Osteoblast (primary cell): Measurements from ENCODE around the gene ELMO1. TPM values are rescaled to one million over a fixed set of nuclear protein-coding genes. Genes with fewer than 3 reads are reported as not detected.
A peak's percentile ranks its signal among the peaks of the same experiment; 100 is the strongest.

Experiments used
- DNase-seq: peaks from one replicate; pipeline ENCODE4 v3.0.0; 2011; ENCODE audit warnings: low spot score, mixed read lengths; ENCODE audit not compliant: insufficient read length; ENCODE audit errors: missing footprints
- H2AFZ ChIP-seq: 2 replicates; pipeline ENCODE4 v1.6.0; 2011; ENCODE audit warnings: mild to moderate bottlenecking, low read length
- H3K27ac ChIP-seq: 2 replicates; pipeline ENCODE4 v1.5.1; 2011; ENCODE audit warnings: mild to moderate bottlenecking, low read depth, low read length, moderate library complexity
- H3K27me3 ChIP-seq: 2 replicates; pipeline ENCODE4 v1.6.0; 2012; ENCODE audit warnings: mild to moderate bottlenecking, control low read depth, inconsistent platforms, low read length, moderate library complexity; ENCODE audit not compliant: insufficient read depth
- H3K36me3 ChIP-seq: 2 replicates; pipeline ENCODE4 v1.5.1; 2011; ENCODE audit warnings: mild to moderate bottlenecking, low read length, control low read depth, moderate library complexity; ENCODE audit not compliant: insufficient read depth
- H3K4me1 ChIP-seq: 2 replicates; pipeline ENCODE4 v1.5.1; 2011; ENCODE audit warnings: mild to moderate bottlenecking, low read length, control low read depth, moderate library complexity; ENCODE audit not compliant: insufficient read depth
- H3K4me2 ChIP-seq: 2 replicates; pipeline ENCODE4 v1.6.0; 2011; ENCODE audit warnings: mild to moderate bottlenecking, low read length; ENCODE audit not compliant: insufficient read depth
- H3K4me3 ChIP-seq: fragments of 200-600 bp; sonication (generic); 3 replicates; pipeline ENCODE4 v1.5.1; 2012; ENCODE audit warnings: mild to moderate bottlenecking, low read length, inconsistent platforms; ENCODE audit not compliant: insufficient read depth
- H3K79me2 ChIP-seq: 2 replicates; pipeline ENCODE4 v1.6.0; 2012; ENCODE audit warnings: mild to moderate bottlenecking, low read length, control low read depth, inconsistent platforms; ENCODE audit not compliant: insufficient read depth
- H3K9me3 ChIP-seq: 2 replicates; pipeline ENCODE4 v1.5.1; 2011; ENCODE audit warnings: low read depth, low read length, control low read depth
- H4K20me1 ChIP-seq: 2 replicates; pipeline ENCODE4 v1.6.0; 2012; ENCODE audit warnings: mild to moderate bottlenecking, low read length, control low read depth; ENCODE audit not compliant: insufficient read depth
- total RNA-seq: library from RNA; depleted of rRNA; stranded (reverse); fragments of >200 nt; gene quantifications from 2 replicates; pipeline ENCODE4 v1.2.3, GENCODE V29; 2012
- TF ChIP-seq, protein P1 (sequence below): IDR thresholded peaks from 2 replicates; pipeline ENCODE4 v1.5.1; 2011; ENCODE audit warnings: mild to moderate bottlenecking, low read depth, low read length, moderate library complexity; ENCODE audit errors: extremely low read depth

The ELMO1 gene
- total RNA-seq, 1 donor, result 2.2 TPM

- DNase-seq, result no peak
- Histone ChIP-seq H3K9me3 (no peaks in the 10 kb centered on the region), H3K4me2 (no peak overlapping the region), H3K27ac (no peak overlapping the region), H2AFZ (no peak overlapping the region), H3K4me1 (no peaks in the 10 kb centered on the region), H3K4me3 (no peak overlapping the region), H3K79me2 (no peaks in the 10 kb centered on the region), H4K20me1 (no peaks in the 10 kb centered on the region), H3K27me3 (no peaks in the 10 kb centered on the region), H3K36me3 (no peaks in the 10 kb centered on the region)
- TF ChIP-seq, protein P1, sequence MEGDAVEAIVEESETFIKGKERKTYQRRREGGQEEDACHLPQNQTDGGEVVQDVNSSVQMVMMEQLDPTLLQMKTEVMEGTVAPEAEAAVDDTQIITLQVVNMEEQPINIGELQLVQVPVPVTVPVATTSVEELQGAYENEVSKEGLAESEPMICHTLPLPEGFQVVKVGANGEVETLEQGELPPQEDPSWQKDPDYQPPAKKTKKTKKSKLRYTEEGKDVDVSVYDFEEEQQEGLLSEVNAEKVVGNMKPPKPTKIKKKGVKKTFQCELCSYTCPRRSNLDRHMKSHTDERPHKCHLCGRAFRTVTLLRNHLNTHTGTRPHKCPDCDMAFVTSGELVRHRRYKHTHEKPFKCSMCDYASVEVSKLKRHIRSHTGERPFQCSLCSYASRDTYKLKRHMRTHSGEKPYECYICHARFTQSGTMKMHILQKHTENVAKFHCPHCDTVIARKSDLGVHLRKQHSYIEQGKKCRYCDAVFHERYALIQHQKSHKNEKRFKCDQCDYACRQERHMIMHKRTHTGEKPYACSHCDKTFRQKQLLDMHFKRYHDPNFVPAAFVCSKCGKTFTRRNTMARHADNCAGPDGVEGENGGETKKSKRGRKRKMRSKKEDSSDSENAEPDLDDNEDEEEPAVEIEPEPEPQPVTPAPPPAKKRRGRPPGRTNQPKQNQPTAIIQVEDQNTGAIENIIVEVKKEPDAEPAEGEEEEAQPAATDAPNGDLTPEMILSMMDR, result no peak
These were observed 236.6 kb downstream of the ELMO1 start for GRCh38 chr7:37212051-37212450.

DNA sequence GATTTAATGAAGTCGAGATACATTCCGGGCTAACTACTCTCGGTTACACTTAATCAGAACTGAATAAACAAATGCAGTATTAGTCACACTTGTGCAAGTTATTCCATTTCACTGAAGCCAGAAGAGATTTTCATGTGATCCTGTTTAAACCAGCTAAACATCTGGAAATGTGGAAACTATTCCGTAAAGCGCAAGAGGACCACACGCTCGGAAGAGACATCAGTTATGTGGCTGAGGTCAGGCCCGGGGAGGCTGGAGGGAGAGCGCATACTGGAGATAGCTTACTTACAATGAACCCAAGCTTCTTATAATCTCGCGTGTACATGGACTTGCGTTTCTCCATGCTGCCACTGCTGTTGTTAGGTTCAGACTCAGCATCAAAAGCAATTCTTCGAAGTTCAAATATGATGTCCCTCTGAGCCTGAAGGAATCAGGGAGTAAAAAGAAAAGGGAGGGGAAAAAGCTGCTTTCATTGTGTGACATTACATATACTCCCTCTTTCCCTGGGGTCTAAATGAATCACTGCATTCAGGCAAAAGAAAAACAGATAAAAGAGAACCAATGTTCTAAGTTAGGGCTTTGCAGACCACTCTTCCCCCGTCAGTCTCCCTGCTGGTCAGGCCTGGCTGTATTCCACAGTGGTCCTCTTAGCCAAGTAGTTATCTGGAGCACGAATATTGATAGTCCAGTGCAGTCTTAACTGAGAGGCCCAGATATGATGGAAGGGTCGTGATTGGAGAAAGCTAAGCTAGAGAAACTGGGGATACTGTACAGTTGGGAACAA is 237.4 kb downstream of the ELMO1 start:
- Histone ChIP-seq H3K36me3 (no peaks in the 10 kb centered on the region), H2AFZ (no peak overlapping the region), H3K4me1 (no peaks in the 10 kb centered on the region), H4K20me1 (no peaks in the 10 kb centered on the region), H3K4me2 (peak overlapping the region; percentile 39), H3K4me3 (no peak overlapping the region), H3K27ac (no peak overlapping the region), H3K79me2 (no peaks in the 10 kb centered on the region), H3K27me3 (no peaks in the 10 kb centered on the region), H3K9me3 (no peaks in the 10 kb centered on the region)
- TF ChIP-seq, protein P1, result no peak
- no peak for DNase-seq

DNA sequence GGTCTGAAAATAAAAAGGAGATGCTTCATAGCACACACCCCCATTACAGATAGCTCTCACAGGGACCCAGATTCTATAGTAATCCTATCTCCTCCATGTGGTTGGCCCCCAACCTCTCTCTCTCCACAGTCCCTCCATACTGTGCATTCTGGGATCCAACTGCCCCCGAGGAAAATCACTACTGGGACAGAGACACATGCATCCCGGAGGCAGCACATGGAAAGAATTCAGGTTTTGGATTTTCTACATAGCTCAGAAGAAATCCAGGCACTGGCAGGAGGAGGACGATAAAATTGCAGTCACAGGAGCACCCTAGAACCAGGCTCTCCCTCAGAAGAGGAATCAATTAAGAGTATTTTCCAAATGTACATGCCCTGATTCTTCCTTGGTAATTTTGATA is 239.5 kb downstream of the ELMO1 start:
- no peaks in the 10 kb centered on the region for H3K9me3 ChIP-seq
- no peak overlapping the region for H3K4me2 ChIP-seq
- H3K4me3 ChIP-seq, result no peak overlapping the region
- H3K27ac ChIP-seq, result no peak overlapping the region
- no peaks in the 10 kb centered on the region for H3K36me3 ChIP-seq
- H3K79me2 ChIP-seq, result no peaks in the 10 kb centered on the region
- H3K4me1 ChIP-seq, result no peaks in the 10 kb centered on the region
- DNase-seq, result no peak
- H2AFZ ChIP-seq, result no peak overlapping the region
- H3K27me3 ChIP-seq, result no peaks in the 10 kb centered on the region
- TF ChIP-seq, protein P1, result no peak
- no peaks in the 10 kb centered on the region for H4K20me1 ChIP-seq

- DNase-seq, result no peak
- no peak overlapping the region for H2AFZ ChIP-seq
- H3K36me3 ChIP-seq, result no peaks in the 10 kb centered on the region
- no peak overlapping the region for H3K27ac ChIP-seq
- no peaks in the 10 kb centered on the region for H3K9me3 ChIP-seq
- H3K4me2 ChIP-seq, result no peak overlapping the region
- H3K4me3 ChIP-seq, result no peak overlapping the region
- H3K27me3 ChIP-seq, result no peaks in the 10 kb centered on the region
- TF ChIP-seq, protein P1, result peak; percentile 53
- H3K4me1 ChIP-seq, result no peaks in the 10 kb centered on the region
- H4K20me1 ChIP-seq, result no peaks in the 10 kb centered on the region
- H3K79me2 ChIP-seq, result no peaks in the 10 kb centered on the region
These were observed 240.1 kb downstream of the ELMO1 start for GRCh38 chr7:37208528-37208927.
